CD14-positive monocyte (primary cell): ENCODE measurements around the gene SMAD3. TPM values are rescaled to one million over a fixed set of nuclear protein-coding genes. Genes with fewer than 3 reads are reported as not detected.
A peak's percentile ranks its signal among the peaks of the same experiment; 100 is the strongest.

Experiments
- DNase-seq, 3 donors: peaks; one replicate each; pipeline ENCODE4 v3.0.0-alpha.2; 2011 to 2022
- H2AFZ ChIP-seq: 2 replicates; pipeline ENCODE4 v1.6.0; 2012; ENCODE audit warnings: mild to moderate bottlenecking, low read depth, low read length, inconsistent platforms; ENCODE audit not compliant: insufficient read depth, poor library complexity, severe bottlenecking
- H3K27ac ChIP-seq, 2 donors: 1 replicate in 1 of 2; 2 replicates in 1 of 2; pipeline ENCODE4 v1.5.1; 2012 to 2013; ENCODE audit warnings: low read length in 2 of 2, control low read depth in 1 of 2, inconsistent platforms in 1 of 2, low read depth in 1 of 2, mild to moderate bottlenecking in 1 of 2
- H3K27me3 ChIP-seq, 2 donors: one replicate each; pipeline versions ENCODE4 v1.6.0 to v1.6.1; 2011 to 2013; ENCODE audit warnings: low read length in 2 of 2; ENCODE audit not compliant: control insufficient read depth in 2 of 2, insufficient read depth in 2 of 2
- H3K36me3 ChIP-seq, 2 donors: replicated peaks in 1 of 2; 1 replicate in 1 of 2; 2 replicates in 1 of 2; pipeline versions ENCODE4 v1.5.1 to v1.6.1; 2012 to 2013; ENCODE audit warnings: low read length in 2 of 2, control low read depth in 1 of 2, inconsistent platforms in 1 of 2, mild to moderate bottlenecking in 1 of 2; ENCODE audit not compliant: insufficient read depth in 2 of 2, control insufficient read depth in 1 of 2
- H3K4me1 ChIP-seq, 2 donors: 1 replicate in 1 of 2; 2 replicates in 1 of 2; pipeline versions ENCODE4 v1.5.1 to v1.6.1; 2012 to 2013; ENCODE audit warnings: low read length in 2 of 2, control low read depth in 1 of 2, inconsistent platforms in 1 of 2, mild to moderate bottlenecking in 1 of 2, moderate library complexity in 1 of 2; ENCODE audit not compliant: insufficient read depth in 2 of 2, control insufficient read depth in 1 of 2
- H3K4me2 ChIP-seq: replicated peaks from 2 replicates; pipeline ENCODE3; 2012; ENCODE audit warnings: low read length, moderate library complexity, mild to moderate bottlenecking; ENCODE audit not compliant: poor library complexity, severe bottlenecking; ENCODE audit errors: extremely low read depth
- H3K4me3 ChIP-seq, 3 experiments: fragments of 200-600 bp in 1 of 3; sonication (generic) in 1 of 3; replicated peaks in 1 of 3; 1 replicate in 2 of 3; 2 replicates in 1 of 3; pipeline ENCODE4 v1.5.1; 2011 to 2013; ENCODE audit warnings: low read length in 3 of 3, mild to moderate bottlenecking in 3 of 3, control low read depth in 2 of 3, low read depth in 2 of 3, inconsistent platforms in 1 of 3, moderate library complexity in 1 of 3
- H3K79me2 ChIP-seq: 2 replicates; pipeline ENCODE4 v1.6.0; 2012; ENCODE audit warnings: mild to moderate bottlenecking, control low read depth, inconsistent platforms, low read length, moderate library complexity; ENCODE audit not compliant: insufficient read depth
- H3K9ac ChIP-seq: 2 replicates; pipeline ENCODE4 v1.6.0; 2017; ENCODE audit warnings: low read length, mild to moderate bottlenecking; ENCODE audit not compliant: insufficient read depth, poor library complexity, severe bottlenecking
- H3K9me3 ChIP-seq, 2 donors: replicated peaks in 1 of 2; 1 replicate in 1 of 2; 2 replicates in 1 of 2; pipeline versions ENCODE4 v1.5.1 to v1.6.1; 2012 to 2013; ENCODE audit warnings: low read length in 2 of 2, control low read depth in 1 of 2; ENCODE audit not compliant: control insufficient read depth in 1 of 2, insufficient read depth in 1 of 2
- H4K20me1 ChIP-seq: 2 replicates; pipeline ENCODE4 v1.6.0; 2012; ENCODE audit warnings: mild to moderate bottlenecking, low read length, control low read depth, moderate library complexity; ENCODE audit not compliant: insufficient read depth
- H3K27ac Mint-ChIP-seq, 7 donors: one replicate each; pipeline ENCODE4 v1.8.0; 2020; ENCODE audit warnings: mild to moderate bottlenecking in 7 of 7, mixed read lengths in 7 of 7, moderate library complexity in 6 of 7, inconsistent platforms in 2 of 7
- H3K27me3 Mint-ChIP-seq, 3 donors: one replicate each; pipeline ENCODE4 v1.8.0; 2021 to 2022; ENCODE audit warnings: low read depth in 3 of 3, mild to moderate bottlenecking in 3 of 3, mixed read lengths in 3 of 3, moderate library complexity in 3 of 3, inconsistent platforms in 1 of 3
- H3K36me3 Mint-ChIP-seq, 2 donors: one replicate each; pipeline ENCODE4 v1.8.0; 2020; ENCODE audit warnings: mixed read lengths in 2 of 2, inconsistent platforms in 1 of 2, mild to moderate bottlenecking in 1 of 2
- H3K4me1 Mint-ChIP-seq: one replicate; pipeline ENCODE4 v1.8.0; 2020; ENCODE audit warnings: mild to moderate bottlenecking, mixed read lengths
- H3K4me3 Mint-ChIP-seq, 2 donors: one replicate each; pipeline ENCODE4 v1.8.0; 2020; ENCODE audit warnings: mild to moderate bottlenecking in 2 of 2, mixed read lengths in 2 of 2, moderate library complexity in 1 of 2
- H3K9me3 Mint-ChIP-seq, 7 donors: one replicate each; pipeline ENCODE4 v1.8.0; 2020 to 2022; ENCODE audit warnings: mixed read lengths in 7 of 7, mild to moderate bottlenecking in 6 of 7, moderate library complexity in 6 of 7, inconsistent platforms in 2 of 7
- CTCF ChIP-seq: fragments of 200-600 bp; IDR thresholded peaks from one replicate; pipeline ENCODE4 v1.8.0; 2022; ENCODE audit warnings: antibody characterized with exemption, mild to moderate bottlenecking
- WGBS: methylation state at CpG from one replicate; pipeline ENCODE4 v1.1.5; 2013; ENCODE audit warnings: missing lambda C conversion rate; ENCODE audit not compliant: insufficient coverage; 5-methylcytosine and 5-hydroxymethylcytosine counted together
- intact Hi-C, 2 donors: fragments of 100-400 bp; cut with micrococcal nuclease; formaldehyde crosslinking; loops; one replicate each; pipeline versions ENCODE4 v1.15.0 to v1.15.1; 2023
- polyA plus RNA-seq, 3 donors: library from polyadenylated mRNA; depleted of rRNA in 1 of 3; unstranded in 2 of 3; stranded (reverse) in 1 of 3; fragments of 300-500 nt in 2 of 3; fragments of >200 nt in 1 of 3; fragmentation: Illumina TruSeq in 2 of 3; gene quantifications; 1 replicate in 2 of 3; 2 replicates in 1 of 3; pipeline ENCODE4 v1.2.3, GENCODE V29; 2012 to 2021

The SMAD3 gene
- polyA plus RNA-seq, 3 donors, result 4.4 to 41.7 (median 5.4) TPM

- Histone ChIP-seq H3K27me3 (no peaks in the 10 kb centered on the region), H3K9ac (no peak overlapping the region), H3K9me3 (no peaks in the 10 kb centered on the region), H3K27ac (no peak overlapping the region), H3K79me2 (peaks cover 60% of the 10 kb centered on the region), H3K4me3 (no peak overlapping the region), H3K4me2 (no peak overlapping the region), H3K4me1 (peaks cover 16 to 19% of the 10 kb centered on the region in 2 donors), H2AFZ (no peak overlapping the region), H3K36me3 (peaks cover 0 to 9% of the 10 kb centered on the region in 2 donors), H4K20me1 (peaks cover 20% of the 10 kb centered on the region)
- peaks cover 37 to 41% of the 10 kb centered on the region in 2 donors for H3K36me3 Mint-ChIP-seq
- no peak for DNase-seq
- no peak for TF ChIP-seq CTCF
- H3K27me3 Mint-ChIP-seq, result no peaks in the 10 kb centered on the region
- peaks cover 0 to 6% (median 4%) of the 10 kb centered on the region in 7 donors for H3K9me3 Mint-ChIP-seq
- H3K27ac Mint-ChIP-seq, result peak overlapping the region in 2 of 7 donors; percentile 57 to 79
- no peak overlapping the region for H3K4me3 Mint-ChIP-seq
- WGBS, result 100% methylated on average over 7 of the region's 7 CpGs
- intact Hi-C loops, result no loop called here
- H3K4me1 Mint-ChIP-seq, result peaks cover 41% of the 10 kb centered on the region
Measured at GRCh38 chr15:67158367-67158766, 93.0 kb downstream of the SMAD3 start.

- peak overlapping the region; percentile 11 to 41 for H3K4me3 Mint-ChIP-seq
- Histone ChIP-seq H2AFZ (no peak overlapping the region), H3K4me1 (peaks cover 16 to 19% of the 10 kb centered on the region in 2 donors), H3K27me3 (no peaks in the 10 kb centered on the region), H3K36me3 (peaks cover 21 to 22% of the 10 kb centered on the region in 2 donors), H3K27ac (peak overlapping the region; percentile 13 to 58), H3K9me3 (no peaks in the 10 kb centered on the region), H4K20me1 (peaks cover 20% of the 10 kb centered on the region), H3K9ac (no peak overlapping the region), H3K4me2 (peak overlapping the region; percentile 28), H3K4me3 (peak overlapping the region in 1 of 3 experiments; percentile 33), H3K79me2 (peaks cover 44% of the 10 kb centered on the region)
- H3K36me3 Mint-ChIP-seq, result peaks cover 43 to 49% of the 10 kb centered on the region in 2 donors
- WGBS, result 82% methylated on average over 2 of the region's 5 CpGs
- intact Hi-C loops, result no loop called here
- H3K9me3 Mint-ChIP-seq, result peaks cover 0 to 3% (median under 1%) of the 10 kb centered on the region in 7 donors
- peak in 2 of 3 donors; percentile 50 to 51 for DNase-seq
- no peaks in the 10 kb centered on the region for H3K27me3 Mint-ChIP-seq
- H3K4me1 Mint-ChIP-seq, result peaks cover 34% of the 10 kb centered on the region
- H3K27ac Mint-ChIP-seq, result peak overlapping the region; percentile 33 to 79 (median 64)
- TF ChIP-seq CTCF, result no peak
Measured at GRCh38 chr15:67161412-67161811, 96.0 kb downstream of the SMAD3 start.
